CD4-positive, alpha-beta T cell treated with Interleukin-4 for 4 hours (primary cell): ENCODE measurements around the gene SND1.
"Not testable (repeated sequence)": the region's sequence is repeated elsewhere in the genome, so short reads cannot be mapped to it uniquely, and the experiment has no call there.

Experiments
- DNase-seq: peaks from one replicate; pipeline ENCODE4 v3.0.0-alpha.2; 2020

Gene SND1

GRCh38 chr7:127653396-127653795, 1.4 kb downstream of the SND1 start:
- DNase-seq, result no peak

DNA sequence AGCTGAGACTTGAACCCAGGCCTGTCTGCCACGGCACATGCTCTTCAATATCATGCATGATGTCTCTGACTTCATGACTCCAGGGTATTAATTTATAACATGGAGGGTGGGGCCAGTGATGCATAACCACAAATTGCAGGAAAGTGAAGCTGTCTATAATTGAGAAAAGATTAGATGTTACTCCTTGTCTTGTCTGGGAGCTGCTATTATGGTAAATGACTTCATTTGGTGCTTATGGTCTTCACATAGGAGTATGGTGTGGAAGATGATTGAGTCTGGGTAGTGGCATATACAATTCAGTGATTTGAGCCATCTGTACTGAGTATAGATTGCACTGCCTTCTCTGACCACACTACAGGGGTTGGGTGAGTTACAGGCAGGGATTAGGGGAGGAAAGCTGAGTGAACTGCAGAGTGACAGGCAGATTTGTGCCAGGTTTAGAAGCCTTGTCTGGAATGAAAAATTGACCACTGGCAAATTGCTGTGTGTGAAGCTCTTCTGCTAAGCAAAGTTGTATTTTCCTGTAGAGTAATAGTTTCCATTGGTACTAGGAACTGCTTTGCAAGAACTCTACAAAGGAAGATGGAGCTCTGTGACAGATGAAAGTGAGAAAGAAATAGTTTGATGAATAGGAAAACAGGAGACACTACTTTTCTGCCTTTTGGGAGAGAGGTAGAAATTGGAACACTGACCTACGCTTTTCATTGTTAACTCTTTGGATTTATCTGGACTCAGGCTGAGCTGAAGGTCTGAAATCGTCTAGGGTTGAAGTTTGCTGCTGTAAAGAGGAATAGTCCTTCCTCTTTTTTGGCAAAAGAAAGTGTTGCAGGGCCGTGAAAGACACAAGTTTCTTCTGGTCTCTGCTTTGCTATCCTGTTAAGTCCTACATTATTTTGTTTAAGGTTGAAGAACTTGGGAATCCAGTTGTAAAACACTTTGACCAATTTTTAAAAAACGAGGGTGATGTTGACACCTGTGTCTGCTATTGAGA, 2.7 kb downstream of the SND1 start:
- no peak for DNase-seq

DNA sequence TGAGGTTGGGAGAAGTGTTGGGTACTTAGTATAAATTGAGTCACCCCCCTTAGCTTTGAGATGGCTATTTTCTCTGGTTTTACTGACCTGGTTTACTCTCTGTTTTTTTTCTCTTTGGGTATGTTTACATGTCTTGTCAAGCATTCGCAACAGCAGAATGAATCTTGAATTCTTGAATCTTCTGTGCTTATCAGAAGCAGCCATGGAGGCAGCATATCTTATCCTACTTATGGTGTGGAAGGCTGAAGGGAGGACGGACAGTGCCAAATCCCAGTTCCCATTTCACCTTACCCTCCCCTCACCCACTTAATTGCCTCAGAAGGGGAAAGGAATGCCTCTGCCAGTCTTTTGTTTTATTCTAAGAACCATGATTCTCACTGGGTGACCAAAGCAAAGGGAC, 3.7 kb downstream of the SND1 start:
- DNase-seq, result no peak

DNA sequence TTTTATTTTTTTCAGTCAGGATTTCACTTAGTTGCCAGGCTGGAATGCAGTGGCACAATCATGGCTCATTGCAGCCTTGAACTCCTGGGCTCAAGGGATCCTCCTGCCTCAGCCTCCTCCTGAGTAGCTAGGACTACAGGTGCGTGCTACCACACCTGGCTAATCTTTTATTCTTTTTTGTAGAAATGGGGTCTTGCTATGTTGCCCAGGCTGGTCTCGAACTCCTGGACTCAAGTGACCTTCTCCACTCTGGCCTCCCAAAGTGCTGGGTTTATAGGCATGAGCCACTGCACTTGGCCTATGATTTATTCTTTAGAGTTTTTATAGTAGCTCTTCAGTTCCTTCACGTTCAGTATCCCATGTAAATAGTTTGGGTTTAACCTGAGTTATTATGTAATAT, 5.5 kb downstream of the SND1 start:
- no peak for DNase-seq

- DNase-seq, result no peak
Observed at GRCh38 chr7:127658970-127659630, 7.1 kb downstream of the SND1 start.

GRCh38 chr7:127665922-127666321, 13.9 kb downstream of the SND1 start:
- no peak for DNase-seq

- no peak for DNase-seq
Observed at GRCh38 chr7:127666602-127667001, 14.6 kb downstream of the SND1 start.

DNA sequence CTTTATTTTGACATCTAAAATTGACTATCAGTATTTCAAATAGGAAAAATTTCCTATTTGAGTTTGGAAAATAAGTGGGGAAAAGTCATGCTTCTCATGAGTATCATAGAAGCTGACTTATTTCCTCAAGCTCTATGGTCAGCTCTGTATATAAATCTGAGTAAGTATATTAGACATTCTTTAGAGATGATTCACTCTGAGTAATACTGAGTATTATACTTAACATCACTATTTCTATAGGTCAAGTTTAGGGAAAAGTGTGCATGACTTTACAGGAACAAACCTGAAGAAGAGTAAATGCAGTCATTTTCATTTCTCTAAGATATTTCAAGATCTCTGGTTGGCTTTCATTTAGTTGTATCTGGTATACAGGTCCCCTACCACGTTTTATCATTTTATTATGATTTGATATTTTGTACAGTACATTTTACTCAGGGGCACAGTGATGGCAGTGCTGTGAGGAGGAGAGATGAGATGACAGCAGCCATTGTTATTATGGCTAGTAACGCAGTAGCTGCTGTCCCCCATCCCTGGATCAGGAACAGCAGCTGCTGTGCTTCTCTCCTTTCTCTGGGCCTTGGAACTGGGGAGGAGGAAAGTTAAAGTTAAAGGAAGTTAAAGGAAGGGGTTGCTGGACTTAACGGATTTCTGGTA, 15.2 kb downstream of the SND1 start:
- DNase-seq, result no peak

- no peak for DNase-seq
Observed at GRCh38 chr7:127667759-127668530, 16.0 kb downstream of the SND1 start.

DNA sequence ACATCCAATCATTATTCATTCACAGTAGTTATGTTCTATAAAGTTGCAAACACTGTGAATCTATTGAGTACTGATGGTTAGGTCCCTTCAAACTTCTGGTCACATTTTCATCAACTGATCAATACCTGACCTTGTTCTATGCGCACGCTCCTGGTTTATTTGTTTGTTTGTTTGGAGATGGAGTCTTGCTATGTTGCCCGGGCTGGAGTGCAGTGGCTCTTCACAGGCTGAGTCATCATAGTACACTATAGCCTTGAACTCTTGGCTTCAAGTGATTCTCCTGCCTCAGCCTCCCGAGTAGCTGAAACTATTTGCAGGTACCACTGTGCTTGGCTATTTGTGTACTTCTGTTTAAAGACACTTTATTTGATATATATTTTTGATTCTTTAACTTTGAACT, 19.3 kb downstream of the SND1 start:
- no peak for DNase-seq

DNA sequence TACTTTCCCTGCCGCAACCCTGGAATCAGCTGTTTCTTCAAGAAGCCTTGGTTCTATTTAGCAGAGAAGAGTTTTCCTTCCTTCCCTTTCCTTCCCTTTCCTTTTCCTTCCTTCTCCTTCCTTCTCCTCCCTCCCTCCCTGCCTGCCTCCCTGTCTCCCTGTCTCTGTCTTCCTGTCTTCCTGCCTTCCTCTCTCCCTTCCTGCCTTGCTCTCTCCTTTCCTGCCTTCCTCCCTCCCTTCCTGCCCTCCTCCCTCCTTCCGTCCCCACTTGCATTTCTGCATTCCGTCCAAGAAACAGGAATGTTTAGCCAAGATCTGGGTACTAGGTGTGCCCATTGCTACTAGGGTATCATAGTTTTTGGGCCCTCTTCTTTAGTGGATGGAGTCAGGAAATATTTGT, 21.9 kb downstream of the SND1 start:
- no peak for DNase-seq

DNA sequence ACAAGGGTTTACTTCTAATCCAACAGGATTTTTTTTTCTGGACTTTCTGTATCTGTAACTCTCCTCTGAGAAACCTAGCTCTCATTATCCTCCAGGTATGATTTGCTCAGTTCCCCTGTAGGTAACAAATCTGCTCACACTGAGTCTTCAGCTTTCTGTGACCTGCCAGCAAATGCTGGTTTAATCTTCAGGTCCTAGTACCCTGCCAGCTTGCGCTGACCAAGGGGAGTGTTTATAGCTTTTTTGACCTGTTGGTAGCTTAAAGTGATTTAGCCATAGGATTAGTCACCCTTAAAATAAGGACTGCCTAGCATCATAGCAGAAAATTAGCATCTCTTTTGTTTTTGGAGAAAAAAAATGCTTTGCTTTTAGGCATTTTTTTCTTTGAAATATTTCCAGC, 22.4 kb downstream of the SND1 start:
- DNase-seq, result no peak

GRCh38 chr7:127674923-127675322, 22.9 kb downstream of the SND1 start:
- not testable (repeated sequence) for DNase-seq

DNA sequence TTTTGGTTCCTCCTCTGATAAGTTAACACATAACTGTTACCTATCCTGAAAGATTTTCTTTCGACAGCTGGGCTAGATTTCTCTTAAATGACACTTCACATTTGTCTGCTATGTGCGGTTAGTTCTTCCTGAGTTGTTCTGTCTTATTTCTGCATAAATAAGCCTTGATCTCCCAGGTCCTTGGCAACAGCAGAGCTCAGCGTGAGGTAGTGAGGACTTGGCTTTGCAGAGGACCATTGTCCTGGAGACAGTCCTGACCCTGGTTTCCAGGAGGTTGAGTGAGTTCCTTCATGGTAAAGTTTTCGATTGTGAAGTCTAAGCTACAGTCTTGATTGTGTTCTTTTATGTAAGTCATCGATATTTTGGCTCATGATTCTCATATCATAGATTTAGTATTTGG, 23.7 kb downstream of the SND1 start:
- DNase-seq, result no peak

GRCh38 chr7:127677433-127678230, 25.6 kb downstream of the SND1 start:
- no peak for DNase-seq

GRCh38 chr7:127678337-127678736, 26.3 kb downstream of the SND1 start:
- no peak for DNase-seq

DNA sequence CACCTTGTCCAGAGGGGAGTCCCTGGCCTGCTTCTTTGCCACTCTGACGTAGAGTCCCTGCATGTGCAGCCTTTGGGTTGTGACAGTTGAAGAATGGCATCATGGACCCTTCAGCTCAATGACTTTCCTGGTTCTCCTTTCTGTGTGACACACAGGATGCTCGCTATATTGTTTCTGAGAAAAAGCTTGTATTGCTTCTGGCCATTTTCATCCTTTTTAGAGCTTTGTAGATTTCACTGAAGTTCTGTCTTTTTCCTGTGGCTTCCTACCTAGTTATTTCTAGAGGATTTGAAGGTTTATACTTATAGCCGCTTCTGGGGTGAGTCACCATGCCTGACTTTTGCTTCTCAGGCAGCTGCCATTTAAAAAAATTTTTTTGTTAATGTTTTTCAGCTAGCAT, 27.0 kb downstream of the SND1 start:
- DNase-seq, result no peak

- DNase-seq, result no peak
Observed at GRCh38 chr7:127680983-127681382, 29.0 kb downstream of the SND1 start.

DNA sequence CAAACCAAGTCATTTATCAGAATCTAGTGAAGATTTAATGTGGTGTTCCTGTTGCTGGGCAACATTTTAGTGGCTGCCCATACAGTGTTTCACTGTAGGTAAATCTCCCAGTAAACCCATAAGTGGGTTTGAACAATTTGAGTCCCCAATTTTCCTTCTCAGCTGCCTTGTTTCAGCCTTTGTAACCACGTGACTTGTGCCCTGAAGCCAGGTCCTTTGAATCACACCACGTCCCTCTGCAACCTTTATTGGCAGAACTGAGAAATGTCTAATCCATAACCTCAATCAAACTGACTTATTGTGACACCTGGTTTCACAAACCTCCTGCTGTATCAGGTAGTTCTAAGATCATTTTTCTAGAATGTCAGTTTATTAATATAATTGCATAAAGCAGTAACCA, 30.1 kb downstream of the SND1 start:
- DNase-seq, result no peak

DNA sequence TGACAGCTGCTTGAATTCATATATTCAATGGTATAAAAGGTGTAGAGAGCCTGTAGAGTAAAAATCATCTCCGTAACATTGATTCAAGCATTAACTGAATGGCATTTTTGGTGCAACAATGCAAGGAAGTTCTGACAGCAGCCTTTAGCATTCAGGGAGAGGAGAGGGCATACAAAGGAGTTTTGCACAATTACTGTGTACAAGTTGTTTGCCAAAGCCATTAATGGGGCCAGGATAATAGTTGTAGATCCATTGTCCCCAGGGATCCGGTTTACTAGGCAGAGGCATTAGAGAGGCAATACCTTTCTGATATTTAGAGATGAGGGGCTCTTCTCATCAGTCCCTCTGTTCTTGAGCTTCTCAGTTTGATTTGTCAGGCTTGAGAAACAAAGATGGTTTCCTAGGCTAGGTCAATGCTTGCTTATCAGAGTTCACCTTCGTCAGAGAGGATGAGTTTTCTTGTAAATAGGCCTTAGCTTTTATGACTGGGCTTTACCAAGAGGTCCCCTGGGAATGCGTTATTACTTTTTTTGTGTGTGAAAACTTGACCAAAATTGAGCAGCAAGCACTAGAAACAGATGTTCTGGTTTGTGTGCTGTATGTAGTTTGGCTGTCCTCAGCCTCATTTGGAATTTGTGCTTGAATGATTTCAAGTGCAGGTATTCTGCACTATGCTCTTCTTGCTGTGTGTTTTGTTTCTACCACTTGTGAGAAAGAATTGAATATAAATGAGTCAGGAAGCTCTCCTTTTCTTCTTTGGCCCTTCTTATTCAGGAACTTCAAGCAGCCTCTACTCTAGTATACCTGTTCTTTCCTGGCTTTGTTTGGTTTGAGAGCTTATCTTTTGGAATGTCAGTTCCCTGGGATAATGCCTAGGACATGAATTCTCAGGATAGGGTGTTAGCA, 32.0 kb downstream of the SND1 start:
- no peak for DNase-seq

GRCh38 chr7:127689194-127689772, 37.3 kb downstream of the SND1 start:
- DNase-seq, result no peak
